ENCODE results near the gene BCR.

BCR gene

DNA sequence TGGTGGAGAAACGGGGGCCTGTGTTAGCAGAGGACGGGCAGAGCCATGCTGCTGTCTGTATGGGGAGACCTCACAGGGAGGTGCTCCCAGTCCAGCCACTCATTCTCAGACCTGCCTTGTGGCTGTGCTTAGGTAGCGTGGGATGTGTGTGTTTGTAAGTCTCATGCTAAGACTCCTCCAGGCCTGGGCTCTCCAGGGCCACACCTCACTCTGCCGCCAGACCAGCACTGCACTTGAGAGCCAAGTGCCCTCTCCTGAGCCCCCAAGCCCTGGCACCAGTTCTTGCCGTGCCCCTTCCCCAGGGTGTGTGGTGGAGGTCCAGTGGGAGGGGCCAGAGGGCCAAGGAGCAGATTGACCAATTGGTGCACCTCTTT lies 108.8 kb downstream of the BCR start:
- no peaks in the 10 kb centered on the region for H3K27me3 ChIP-seq (ENCODE audit: control insufficient read depth in 1 of 2, insufficient read depth in 2 of 2, low read length in 2 of 2)
- no peak overlapping the region for H3K9ac ChIP-seq (ENCODE audit: low read depth in 1 of 2, low read length in 2 of 2)
- H3K36me3 ChIP-seq (ENCODE audit: control insufficient read depth in 1 of 2, insufficient read depth in 2 of 2, low read length in 2 of 2), result peaks cover 22 to 84% of the 10 kb centered on the region in 2 donors
- no peak overlapping the region for H3K4me3 ChIP-seq (ENCODE audit: low read depth in 1 of 2, low read length in 2 of 2)
- H3K27ac ChIP-seq (ENCODE audit: low read depth, low read length), result no peak overlapping the region
- no peaks in the 10 kb centered on the region for H3K9me3 ChIP-seq (ENCODE audit: control insufficient read depth in 1 of 2, low read length in 2 of 2)
- H3K4me1 ChIP-seq (ENCODE audit: control insufficient read depth in 1 of 2, insufficient read depth in 2 of 2, low read length in 2 of 2), result peaks cover 0 to 5% of the 10 kb centered on the region in 2 donors

DNA sequence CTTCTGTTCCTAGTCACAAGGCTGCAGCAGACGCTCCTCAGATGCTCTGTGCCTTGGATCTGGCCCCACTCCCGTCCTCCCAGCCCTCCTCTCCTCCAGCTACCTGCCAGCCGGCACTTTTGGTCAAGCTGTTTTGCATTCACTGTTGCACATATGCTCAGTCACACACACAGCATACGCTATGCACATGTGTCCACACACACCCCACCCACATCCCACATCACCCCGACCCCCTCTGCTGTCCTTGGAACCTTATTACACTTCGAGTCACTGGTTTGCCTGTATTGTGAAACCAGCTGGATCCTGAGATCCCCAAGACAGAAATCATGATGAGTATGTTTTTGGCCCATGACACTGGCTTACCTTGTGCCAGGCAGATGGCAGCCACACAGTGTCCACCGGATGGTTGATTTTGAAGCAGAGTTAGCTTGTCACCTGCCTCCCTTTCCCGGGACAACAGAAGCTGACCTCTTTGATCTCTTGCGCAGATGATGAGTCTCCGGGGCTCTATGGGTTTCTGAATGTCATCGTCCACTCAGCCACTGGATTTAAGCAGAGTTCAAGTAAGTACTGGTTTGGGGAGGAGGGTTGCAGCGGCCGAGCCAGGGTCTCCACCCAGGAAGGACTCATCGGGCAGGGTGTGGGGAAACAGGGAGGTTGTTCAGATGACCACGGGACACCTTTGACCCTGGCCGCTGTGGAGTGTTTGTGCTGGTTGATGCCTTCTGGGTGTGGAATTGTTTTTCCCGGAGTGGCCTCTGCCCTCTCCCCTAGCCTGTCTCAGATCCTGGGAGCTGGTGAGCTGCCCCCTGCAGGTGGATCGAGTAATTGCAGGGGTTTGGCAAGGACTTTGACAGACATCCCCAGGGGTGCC lies 109.8 kb downstream of the BCR start:
- Histone ChIP-seq H3K4me1 (ENCODE audit: control insufficient read depth in 1 of 2, insufficient read depth in 2 of 2, low read length in 2 of 2) (peaks cover 0 to 5% of the 10 kb centered on the region in 2 donors), H3K4me3 (ENCODE audit: low read depth in 1 of 2, low read length in 2 of 2) (no peak overlapping the region), H3K9ac (ENCODE audit: low read depth in 1 of 2, low read length in 2 of 2) (no peak overlapping the region), H3K27ac (ENCODE audit: low read depth, low read length) (no peak overlapping the region), H3K27me3 (ENCODE audit: control insufficient read depth in 1 of 2, insufficient read depth in 2 of 2, low read length in 2 of 2) (no peaks in the 10 kb centered on the region), H3K9me3 (ENCODE audit: control insufficient read depth in 1 of 2, low read length in 2 of 2) (no peaks in the 10 kb centered on the region), H3K36me3 (ENCODE audit: control insufficient read depth in 1 of 2, insufficient read depth in 2 of 2, low read length in 2 of 2) (peaks cover 24 to 84% of the 10 kb centered on the region in 2 donors)

DNA sequence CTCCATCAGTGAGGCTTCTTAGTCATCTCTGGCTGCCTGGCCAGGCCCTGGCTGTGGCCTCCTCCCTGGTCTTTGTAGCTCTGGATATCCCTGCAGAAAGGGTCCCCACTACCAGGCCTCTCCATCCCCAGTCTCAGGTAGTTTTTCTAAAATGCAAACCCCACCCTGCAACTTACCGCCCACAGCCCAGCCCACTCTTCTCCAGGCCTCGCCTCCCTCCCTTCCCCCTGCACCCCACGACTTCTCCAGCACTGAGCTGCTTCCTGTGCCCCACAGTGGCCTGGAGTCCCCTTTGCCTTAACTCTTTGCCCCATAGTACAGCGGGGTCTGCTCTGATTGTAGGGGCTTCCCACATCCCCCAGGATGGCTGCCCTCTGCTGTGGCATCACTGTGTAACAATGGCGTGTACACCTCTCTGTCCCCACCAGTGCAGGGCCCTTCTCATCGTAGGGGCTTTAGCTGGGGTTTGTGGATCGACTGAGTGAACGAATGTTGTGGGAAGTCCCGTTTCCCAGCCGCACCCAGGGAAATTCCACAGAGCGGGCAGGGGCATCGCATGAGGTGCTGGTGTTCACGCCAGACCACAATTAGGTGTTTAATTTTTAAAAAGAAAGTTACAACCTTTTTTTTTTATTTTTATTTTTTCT lies 111.6 kb downstream of the BCR start:
- Histone ChIP-seq H3K36me3 (ENCODE audit: control insufficient read depth in 1 of 2, insufficient read depth in 2 of 2, low read length in 2 of 2) (peaks cover 29 to 81% of the 10 kb centered on the region in 2 donors), H3K4me3 (ENCODE audit: low read depth in 1 of 2, low read length in 2 of 2) (no peak overlapping the region)

DNA sequence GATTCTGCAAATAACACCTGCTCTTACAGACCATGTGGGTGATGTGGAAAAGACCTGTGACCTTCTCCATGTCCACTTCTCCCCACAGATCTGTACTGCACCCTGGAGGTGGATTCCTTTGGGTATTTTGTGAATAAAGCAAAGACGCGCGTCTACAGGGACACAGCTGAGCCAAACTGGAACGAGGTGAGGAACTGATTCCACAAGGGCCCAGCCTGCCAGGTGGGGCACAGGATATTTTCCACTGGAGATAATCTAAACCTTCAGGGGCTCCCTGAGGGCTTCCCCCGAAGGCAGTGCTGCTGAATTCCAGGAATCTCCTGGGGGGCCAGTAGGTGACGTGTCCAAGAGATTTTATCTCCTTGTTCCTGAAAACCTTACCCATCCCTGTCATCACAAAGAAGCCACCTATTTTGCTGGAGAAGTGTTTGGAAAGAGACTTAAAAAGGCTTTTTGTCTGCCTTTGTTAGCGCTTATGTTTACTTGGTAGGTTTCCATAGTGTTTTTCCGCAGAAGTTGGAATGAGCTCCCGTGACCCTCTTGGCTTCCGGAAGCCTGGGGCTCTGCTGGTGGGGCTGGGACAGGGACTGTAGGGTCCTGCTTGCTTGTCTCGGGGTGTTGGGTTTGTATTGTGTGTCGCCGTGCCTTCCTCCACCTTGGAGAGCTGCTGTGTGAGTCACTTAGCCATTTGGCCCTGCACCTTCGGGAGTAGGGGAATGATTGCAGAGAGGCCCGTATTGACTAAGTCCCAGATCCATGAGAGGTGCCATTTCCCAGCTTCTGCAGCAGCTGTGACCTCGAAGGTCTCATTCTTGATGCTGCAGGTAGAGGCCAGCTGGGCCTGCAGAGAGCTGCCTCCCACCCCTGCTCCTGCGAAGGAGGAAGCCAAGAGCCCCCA lies 112.4 kb downstream of the BCR start:
- no peak overlapping the region for H3K4me3 ChIP-seq (ENCODE audit: low read depth in 1 of 2, low read length in 2 of 2)
- peaks cover 29 to 81% of the 10 kb centered on the region in 2 donors for H3K36me3 ChIP-seq (ENCODE audit: control insufficient read depth in 1 of 2, insufficient read depth in 2 of 2, low read length in 2 of 2)
- H3K9me3 ChIP-seq (ENCODE audit: control insufficient read depth in 1 of 2, low read length in 2 of 2), result no peaks in the 10 kb centered on the region
- no peaks in the 10 kb centered on the region for H3K27me3 ChIP-seq (ENCODE audit: control insufficient read depth in 1 of 2, insufficient read depth in 2 of 2, low read length in 2 of 2)
- H3K4me1 ChIP-seq (ENCODE audit: control insufficient read depth in 1 of 2, insufficient read depth in 2 of 2, low read length in 2 of 2), result peaks cover 0 to 5% of the 10 kb centered on the region in 2 donors
- H3K9ac ChIP-seq (ENCODE audit: low read depth in 1 of 2, low read length in 2 of 2), result no peak overlapping the region
- H3K27ac ChIP-seq (ENCODE audit: low read depth, low read length), result no peak overlapping the region

More for the DNA sequence above, 111.6 kb downstream of the BCR start:
- Histone ChIP-seq H3K27me3 (ENCODE audit: control insufficient read depth in 1 of 2, insufficient read depth in 2 of 2, low read length in 2 of 2) (no peaks in the 10 kb centered on the region), H3K9ac (ENCODE audit: low read depth in 1 of 2, low read length in 2 of 2) (no peak overlapping the region), H3K27ac (ENCODE audit: low read depth, low read length) (no peak overlapping the region), H3K4me1 (ENCODE audit: control insufficient read depth in 1 of 2, insufficient read depth in 2 of 2, low read length in 2 of 2) (peaks cover 0 to 5% of the 10 kb centered on the region in 2 donors), H3K9me3 (ENCODE audit: control insufficient read depth in 1 of 2, low read length in 2 of 2) (no peaks in the 10 kb centered on the region)

DNA sequence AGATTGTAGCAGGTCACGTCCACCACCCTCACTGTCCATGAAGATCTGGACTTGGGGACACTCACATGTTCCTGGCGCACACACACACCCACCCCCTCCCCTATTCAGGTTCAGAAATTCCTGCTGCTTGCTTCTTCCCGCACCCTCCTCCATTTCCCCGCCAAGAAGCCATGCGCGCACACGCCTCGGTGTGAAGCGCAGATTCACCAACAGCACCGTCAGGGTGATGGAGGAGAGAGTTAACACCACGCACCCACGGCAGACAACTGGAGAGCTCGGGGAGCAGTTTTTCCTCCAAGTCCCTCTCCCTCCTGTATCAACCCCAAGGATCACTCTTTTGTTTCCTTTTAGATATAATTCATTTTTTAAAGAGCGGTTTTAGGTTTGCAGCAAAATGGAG lies 113.4 kb downstream of the BCR start:
- Histone ChIP-seq H3K9ac (ENCODE audit: low read depth in 1 of 2, low read length in 2 of 2) (no peak overlapping the region), H3K4me1 (ENCODE audit: control insufficient read depth in 1 of 2, insufficient read depth in 2 of 2, low read length in 2 of 2) (peaks cover 0 to 5% of the 10 kb centered on the region in 2 donors), H3K27me3 (ENCODE audit: control insufficient read depth in 1 of 2, insufficient read depth in 2 of 2, low read length in 2 of 2) (no peaks in the 10 kb centered on the region), H3K4me3 (ENCODE audit: low read depth in 1 of 2, low read length in 2 of 2) (no peak overlapping the region), H3K9me3 (ENCODE audit: control insufficient read depth in 1 of 2, low read length in 2 of 2) (no peaks in the 10 kb centered on the region), H3K27ac (ENCODE audit: low read depth, low read length) (no peak overlapping the region), H3K36me3 (ENCODE audit: control insufficient read depth in 1 of 2, insufficient read depth in 2 of 2, low read length in 2 of 2) (peaks cover 29 to 85% of the 10 kb centered on the region in 2 donors)

DNA sequence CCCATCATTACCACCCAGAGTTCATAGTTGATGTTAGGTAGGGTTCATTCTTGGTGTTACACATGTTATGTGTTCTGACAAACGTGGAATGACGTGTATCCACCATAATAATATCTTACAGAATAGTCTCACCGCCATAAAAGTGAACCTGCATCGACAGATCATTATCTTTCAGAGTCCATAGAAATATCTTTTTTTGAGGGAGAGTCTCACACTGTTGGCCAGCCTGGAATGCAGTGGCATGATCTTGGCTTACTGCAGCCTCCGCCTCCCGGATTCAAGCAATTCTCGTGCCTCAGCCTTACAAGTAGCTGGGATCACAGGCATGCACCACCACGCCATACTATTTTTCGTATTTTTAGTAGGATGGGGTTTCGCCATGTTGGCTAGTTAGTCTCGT lies 113.9 kb downstream of the BCR start:
- peaks cover 29 to 82% of the 10 kb centered on the region in 2 donors for H3K36me3 ChIP-seq (ENCODE audit: control insufficient read depth in 1 of 2, insufficient read depth in 2 of 2, low read length in 2 of 2)
- no peaks in the 10 kb centered on the region for H3K27me3 ChIP-seq (ENCODE audit: control insufficient read depth in 1 of 2, insufficient read depth in 2 of 2, low read length in 2 of 2)
- H3K4me3 ChIP-seq (ENCODE audit: low read depth in 1 of 2, low read length in 2 of 2), result no peak overlapping the region
- no peak overlapping the region for H3K9ac ChIP-seq (ENCODE audit: low read depth in 1 of 2, low read length in 2 of 2)
- no peaks in the 10 kb centered on the region for H3K9me3 ChIP-seq (ENCODE audit: control insufficient read depth in 1 of 2, low read length in 2 of 2)
- peaks cover 0 to 5% of the 10 kb centered on the region in 2 donors for H3K4me1 ChIP-seq (ENCODE audit: control insufficient read depth in 1 of 2, insufficient read depth in 2 of 2, low read length in 2 of 2)
- no peak overlapping the region for H3K27ac ChIP-seq (ENCODE audit: low read depth, low read length)

DNA sequence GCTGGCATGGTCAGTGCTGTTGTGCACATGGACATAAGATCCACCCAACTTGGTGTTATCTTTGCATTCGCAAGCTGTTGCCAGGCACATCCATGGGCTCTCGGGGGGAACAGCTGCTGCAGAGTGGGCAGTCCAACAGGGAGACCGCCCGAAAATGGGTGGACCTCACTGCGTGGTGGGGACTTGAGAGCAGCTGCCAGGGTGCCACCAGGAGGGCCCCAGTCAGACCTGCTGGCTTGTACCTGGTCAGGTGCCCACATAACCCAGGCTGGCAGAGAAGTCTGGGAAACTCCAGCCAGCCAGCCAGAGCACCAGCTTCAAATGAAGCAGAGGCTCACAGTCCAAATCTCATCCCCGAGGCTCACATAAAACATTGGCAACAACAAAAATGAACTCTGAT lies 120.2 kb downstream of the BCR start:
- Histone ChIP-seq H3K27ac (ENCODE audit: low read depth, low read length) (no peak overlapping the region), H3K4me3 (ENCODE audit: low read depth in 1 of 2, low read length in 2 of 2) (no peak overlapping the region), H3K4me1 (ENCODE audit: control insufficient read depth in 1 of 2, insufficient read depth in 2 of 2, low read length in 2 of 2) (peaks cover 0 to 5% of the 10 kb centered on the region in 2 donors), H3K27me3 (ENCODE audit: control insufficient read depth in 1 of 2, insufficient read depth in 2 of 2, low read length in 2 of 2) (no peaks in the 10 kb centered on the region), H3K9me3 (ENCODE audit: control insufficient read depth in 1 of 2, low read length in 2 of 2) (no peaks in the 10 kb centered on the region), H3K36me3 (ENCODE audit: control insufficient read depth in 1 of 2, insufficient read depth in 2 of 2, low read length in 2 of 2) (peaks cover 6 to 53% of the 10 kb centered on the region in 2 donors), H3K9ac (ENCODE audit: low read depth in 1 of 2, low read length in 2 of 2) (no peak overlapping the region)

DNA sequence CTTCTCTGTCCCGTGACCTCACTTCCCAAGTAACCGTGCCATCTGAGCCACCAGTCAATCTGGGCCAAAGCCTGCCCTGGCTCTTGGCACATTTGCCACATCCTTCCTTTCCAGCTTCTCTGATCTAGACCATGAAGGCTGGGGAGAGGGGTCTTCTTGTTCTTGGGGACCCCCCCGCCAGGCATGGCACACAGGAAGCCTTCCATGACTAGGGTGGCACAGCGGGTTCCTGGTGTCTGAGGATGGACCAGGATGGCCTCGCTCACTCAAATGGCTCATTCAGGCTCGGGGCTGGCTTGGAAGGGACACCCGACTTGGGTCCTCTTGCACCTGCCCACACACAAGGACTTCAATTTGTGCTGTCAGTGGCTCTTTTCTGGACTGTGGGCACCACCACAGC lies 121.3 kb downstream of the BCR start:
- Histone ChIP-seq H3K4me3 (ENCODE audit: low read depth in 1 of 2, low read length in 2 of 2) (no peak overlapping the region), H3K27ac (ENCODE audit: low read depth, low read length) (no peak overlapping the region), H3K4me1 (ENCODE audit: control insufficient read depth in 1 of 2, insufficient read depth in 2 of 2, low read length in 2 of 2) (peaks cover 0 to 5% of the 10 kb centered on the region in 2 donors), H3K36me3 (ENCODE audit: control insufficient read depth in 1 of 2, insufficient read depth in 2 of 2, low read length in 2 of 2) (peaks cover 4 to 46% of the 10 kb centered on the region in 2 donors), H3K9ac (ENCODE audit: low read depth in 1 of 2, low read length in 2 of 2) (no peak overlapping the region), H3K27me3 (ENCODE audit: control insufficient read depth in 1 of 2, insufficient read depth in 2 of 2, low read length in 2 of 2) (no peaks in the 10 kb centered on the region), H3K9me3 (ENCODE audit: control insufficient read depth in 1 of 2, low read length in 2 of 2) (no peaks in the 10 kb centered on the region)

DNA sequence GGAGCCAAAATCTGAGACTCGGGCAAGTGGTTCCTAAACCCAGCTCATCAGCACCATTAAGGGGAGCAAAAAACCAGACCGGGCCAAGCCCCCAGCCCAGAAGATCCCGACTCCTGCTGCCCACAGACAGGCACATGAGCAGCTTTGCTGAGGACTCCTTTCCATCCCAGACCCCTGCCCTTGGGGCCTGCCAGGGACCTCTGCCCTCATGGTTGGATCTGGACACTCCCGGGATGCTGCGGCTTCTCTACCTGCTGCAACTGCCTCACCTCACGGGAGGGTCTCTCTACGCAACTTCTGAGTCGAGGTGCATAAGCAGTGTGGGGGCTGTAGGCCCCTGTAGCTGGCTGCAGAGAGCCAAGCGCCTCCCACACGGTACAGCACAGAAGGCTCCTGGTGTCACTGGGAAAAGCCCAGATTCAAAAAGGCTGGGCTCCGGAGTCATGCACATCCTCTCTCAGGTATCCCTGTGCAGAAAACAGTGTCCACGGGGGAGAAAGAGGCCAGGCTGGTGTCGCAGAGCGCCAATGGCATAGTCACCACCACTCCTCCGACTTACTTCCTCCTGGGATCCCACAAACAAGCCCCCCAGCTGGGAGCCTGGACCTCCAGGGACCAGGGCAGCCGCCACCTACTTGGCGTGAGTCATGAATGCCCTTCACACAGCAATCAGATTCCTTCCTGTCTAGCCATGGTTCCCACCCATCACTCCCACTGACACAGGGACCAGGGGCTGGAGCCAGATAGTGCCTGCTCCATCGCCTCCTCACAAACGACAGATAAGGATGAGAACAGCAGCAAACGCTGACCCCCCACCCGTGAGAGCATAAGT lies 122.1 kb downstream of the BCR start:
- Histone ChIP-seq H3K36me3 (ENCODE audit: control insufficient read depth in 1 of 2, insufficient read depth in 2 of 2, low read length in 2 of 2) (peaks cover 4 to 38% of the 10 kb centered on the region in 2 donors), H3K9ac (ENCODE audit: low read depth in 1 of 2, low read length in 2 of 2) (no peak overlapping the region)

More for the DNA sequence above, 122.1 kb downstream of the BCR start:
- Histone ChIP-seq H3K9me3 (ENCODE audit: control insufficient read depth in 1 of 2, low read length in 2 of 2) (no peaks in the 10 kb centered on the region), H3K27ac (ENCODE audit: low read depth, low read length) (no peak overlapping the region), H3K4me1 (ENCODE audit: control insufficient read depth in 1 of 2, insufficient read depth in 2 of 2, low read length in 2 of 2) (peaks cover 0 to 5% of the 10 kb centered on the region in 2 donors), H3K4me3 (ENCODE audit: low read depth in 1 of 2, low read length in 2 of 2) (no peak overlapping the region), H3K27me3 (ENCODE audit: control insufficient read depth in 1 of 2, insufficient read depth in 2 of 2, low read length in 2 of 2) (no peaks in the 10 kb centered on the region)

All from duodenal mucosa (tissue), 2 donors.